HL-60/S4 (cell line): ENCODE measurements around the gene ARID3A.
"Not testable (repeated sequence)": the region's sequence is repeated elsewhere in the genome, so short reads cannot be mapped to it uniquely, and the experiment has no call there.

Experiments used
- in situ Hi-C: fragments of 300-500 bp; cut with MboI; formaldehyde crosslinking; loops from 2 replicates; pipeline ENCODE4 v1.14.3; 2022; ENCODE audit warnings: low sequenced_read_pairs

ARID3A gene

GRCh38 chr19:1012334-1012733 is 86.5 kb downstream of the ARID3A start:
- in situ Hi-C loops: no loop called here

GRCh38 chr19:1013218-1013617 is 87.4 kb downstream of the ARID3A start:
- in situ Hi-C loops: no loop called here

- in situ Hi-C loops: no loop called here
Observed at GRCh38 chr19:1014161-1015060, 88.6 kb downstream of the ARID3A start.

GRCh38 chr19:1015061-1015781 is 89.4 kb downstream of the ARID3A start:
- in situ Hi-C loops: no loop called here

GRCh38 chr19:1015782-1016646 is 90.2 kb downstream of the ARID3A start:
- in situ Hi-C loops: no loop called here

- in situ Hi-C loops: no loop called here
Observed at GRCh38 chr19:1016647-1017114, 90.8 kb downstream of the ARID3A start.

- in situ Hi-C loops: no loop called here
Observed at GRCh38 chr19:1017115-1017905, 91.5 kb downstream of the ARID3A start.

GRCh38 chr19:1017906-1018305 is 92.1 kb downstream of the ARID3A start:
- in situ Hi-C loops: no loop called here

- in situ Hi-C loops: no loop called here
Observed at GRCh38 chr19:1018393-1018792, 92.6 kb downstream of the ARID3A start.

GRCh38 chr19:1018932-1019615 is 93.2 kb downstream of the ARID3A start:
- in situ Hi-C loops: no loop called here

GRCh38 chr19:1019616-1019961 is 93.8 kb downstream of the ARID3A start:
- in situ Hi-C loops: no loop called here

- in situ Hi-C loops: no loop called here
Observed at GRCh38 chr19:1019980-1020867, 94.4 kb downstream of the ARID3A start.

GRCh38 chr19:1020868-1021425 is 95.1 kb downstream of the ARID3A start, which contains the start of gene TMEM259:
Gene TMEM259, minus strand, starts transcription at chr19:1021123. Its CDS starts 127 bp downstream, at chr19:1020996.
- in situ Hi-C loops: no loop called here

- in situ Hi-C loops: not testable (repeated sequence)
Observed at GRCh38 chr19:1023883-1024188, 98.0 kb downstream of the ARID3A start.

- in situ Hi-C loops: not testable (repeated sequence)
Observed at GRCh38 chr19:1025080-1025479, 99.2 kb downstream of the ARID3A start.
